ENCODE results near the gene ORC6.

The ORC6 gene

GRCh38 chr16:46731691-46732555, 42.5 kb downstream of the ORC6 start:
- TF ChIP-seq ZNF146 (tag by site-specific recombination; IDR thresholded peaks at IDR 0.05) = no peak
- TF ChIP-seq GLIS1 (tag by site-specific recombination; IDR thresholded peaks at IDR 0.05) = no peak
- TF ChIP-seq ZSCAN23 (tag by site-specific recombination; IDR thresholded peaks at IDR 0.05) = no peak
- no peak for TF ChIP-seq ZBTB11 (tag by site-specific recombination; conservative IDR thresholded peaks at IDR 0.05; ENCODE audit: low read depth)
- no peak for TF ChIP-seq YY1 (tag by site-specific recombination; IDR thresholded peaks at IDR 0.05)
- TF ChIP-seq ZNF747 (tag by site-specific recombination; IDR thresholded peaks at IDR 0.05) = no peak
- no peak for TF ChIP-seq PRDM6 (tag by site-specific recombination; IDR thresholded peaks at IDR 0.05)
- no peak for TF ChIP-seq ZNF558 (tag by site-specific recombination; IDR thresholded peaks at IDR 0.05)
- TF ChIP-seq ZXDB (tag by site-specific recombination; IDR thresholded peaks at IDR 0.05) = no peak
- TF ChIP-seq FEZF1 (tag by site-specific recombination; IDR thresholded peaks at IDR 0.05) = no peak
- TF ChIP-seq ZBTB21 (tag by site-specific recombination; IDR thresholded peaks at IDR 0.05) = no peak
- TF ChIP-seq ZBTB44 (tag by site-specific recombination; IDR thresholded peaks at IDR 0.05) = no peak
- TF ChIP-seq ZBTB20 (tag by site-specific recombination; IDR thresholded peaks at IDR 0.05) = no peak
- no peak for TF ChIP-seq KLF16 (tag by site-specific recombination; IDR thresholded peaks at IDR 0.05)
- TF ChIP-seq PRDM1 (tag by site-specific recombination; IDR thresholded peaks at IDR 0.05) = no peak
- TF ChIP-seq ELK4 (IDR thresholded peaks at IDR 0.05; ENCODE audit: borderline replicate concordance, low read depth, low read length) = no peak
- TF ChIP-seq ZNF530 (tag by site-specific recombination; IDR thresholded peaks at IDR 0.05; ENCODE audit: low read depth) = no peak
- TF ChIP-seq ZSCAN18 (tag by site-specific recombination; IDR thresholded peaks at IDR 0.05) = no peak
- TF ChIP-seq ZBTB1 (tag by site-specific recombination; IDR thresholded peaks at IDR 0.05) = no peak
- TF ChIP-seq ZNF624 (tag by site-specific recombination; IDR thresholded peaks at IDR 0.05) = no peak
- ChIA-PET CTCF (no interaction called here), POLR2A (no interaction called here)

More at GRCh38 chr16:46731691-46732555, 42.5 kb downstream of the ORC6 start:
- no peaks in the 10 kb centered on the region for H3K36me3 ChIP-seq (ENCODE audit: control insufficient read depth in 2 of 2, insufficient read depth in 1 of 2, low read length in 2 of 2)
- no peaks in the 10 kb centered on the region for H3K9me3 ChIP-seq (ENCODE audit: control insufficient read depth, insufficient read depth, low read depth, low read length)
- H3K4me1 ChIP-seq (ENCODE audit: control insufficient read depth, insufficient read depth, low read length) = no peaks in the 10 kb centered on the region
- H3K4me3 ChIP-seq (ENCODE audit: low read depth, low read length) = no peak overlapping the region
- no peak overlapping the region for H3K27ac ChIP-seq (ENCODE audit: extremely low read depth, low read depth, low read length)

Measured in HEK293 (cell line).